ENCODE results near the gene ZNF398.
"Not testable (repeated sequence)": the region's sequence is repeated elsewhere in the genome, so short reads cannot be mapped to it uniquely, and the experiment has no call there.

Gene ZNF398

GRCh38 chr7:149147072-149147751 is at the start of gene ZNF398:
Gene ZNF398 (plus strand): TSS chr7:149147453. CDS start chr7:149147743, 290 bp downstream.
- DNase-seq (ENCODE audit: low read depth): no peak

GRCh38 chr7:149099058-149099457 is 48.2 kb upstream of the ZNF398 start:
- DNase-seq (ENCODE audit: low read depth): no peak

- DNase-seq (ENCODE audit: low read depth): no peak
Observed at GRCh38 chr7:149100821-149101220, 46.4 kb upstream of the ZNF398 start.

- no peak for DNase-seq (ENCODE audit: low read depth)
Observed at GRCh38 chr7:149102666-149103065, 44.6 kb upstream of the ZNF398 start.

GRCh38 chr7:149103424-149103823 is 43.8 kb upstream of the ZNF398 start:
- no peak for DNase-seq (ENCODE audit: low read depth)

- no peak for DNase-seq (ENCODE audit: low read depth)
Observed at GRCh38 chr7:149104214-149104613, 43.0 kb upstream of the ZNF398 start.

GRCh38 chr7:149104749-149105148 is 42.5 kb upstream of the ZNF398 start:
- no peak for DNase-seq (ENCODE audit: low read depth)

- no peak for DNase-seq (ENCODE audit: low read depth)
Observed at GRCh38 chr7:149109969-149110368, 37.3 kb upstream of the ZNF398 start.

- DNase-seq (ENCODE audit: low read depth): no peak
Observed at GRCh38 chr7:149125189-149125862, 21.9 kb upstream of the ZNF398 start.

- peak; percentile 88 for DNase-seq (ENCODE audit: low read depth)
Observed at GRCh38 chr7:149125863-149126661, 21.2 kb upstream of the ZNF398 start, which contains the start of gene ZNF425. Gene ZNF425 (minus strand): TSS chr7:149126324. CDS start chr7:149126213, 111 bp downstream.

GRCh38 chr7:149126662-149127266 is 20.5 kb upstream of the ZNF398 start:
- DNase-seq (ENCODE audit: low read depth): no peak

GRCh38 chr7:149130572-149131198 is 16.6 kb upstream of the ZNF398 start:
- DNase-seq (ENCODE audit: low read depth): no peak

- no peak for DNase-seq (ENCODE audit: low read depth)
Observed at GRCh38 chr7:149133028-149133710, 14.1 kb upstream of the ZNF398 start.

GRCh38 chr7:149136118-149136517 is 11.1 kb upstream of the ZNF398 start:
- DNase-seq (ENCODE audit: low read depth): no peak

- no peak for DNase-seq (ENCODE audit: low read depth)
Observed at GRCh38 chr7:149140831-149141230, 6.4 kb upstream of the ZNF398 start.

GRCh38 chr7:149141893-149142292 is 5.4 kb upstream of the ZNF398 start:
- no peak for DNase-seq (ENCODE audit: low read depth)

GRCh38 chr7:149144436-149144922 is 2.8 kb upstream of the ZNF398 start:
- not testable (repeated sequence) for DNase-seq (ENCODE audit: low read depth)

GRCh38 chr7:149145031-149145845 is 2.0 kb upstream of the ZNF398 start:
- DNase-seq (ENCODE audit: low read depth): no peak

- DNase-seq (ENCODE audit: low read depth): no peak
Observed at GRCh38 chr7:149147752-149148653, 750 bp downstream of the ZNF398 start.
